Activated naive CD8-positive, alpha-beta T cell treated with anti-CD3 and anti-CD28 coated beads, Interleukin-2, amount 10 ng/mL, durations not matched to agents 7 days and 5 days (primary cell): ENCODE results near the gene NACC2. TPM values are rescaled to one million over a fixed set of nuclear protein-coding genes. Genes with fewer than 3 reads are reported as not detected.

Experiments
- ATAC-seq: fragments of 150-1000 bp; cut with Tn5 transposase; one replicate; pipeline ENCODE4 v1.10.0; 2021; ENCODE audit warnings: low read depth, moderate library complexity
- POLR2A ChIA-PET: fragments of 350-600 bp; sonication (Branson Sonifier 250); formaldehyde crosslinking; loops from one replicate; lab custom pipeline; 2021; ENCODE audit warnings: antibody characterized with exemption; lab: Charles Lee
- DNase-seq: peaks from one replicate; pipeline ENCODE4 v3.0.0; 2021
- H3K27ac Mint-ChIP-seq: one replicate; pipeline ENCODE4 v1.8.0; 2022; ENCODE audit warnings: mild to moderate bottlenecking, mixed read lengths
- H3K27me3 Mint-ChIP-seq: one replicate; pipeline ENCODE4 v1.8.0; 2022; ENCODE audit warnings: mild to moderate bottlenecking, moderate library complexity, mixed read lengths
- H3K36me3 Mint-ChIP-seq: one replicate; pipeline ENCODE4 v1.8.0; 2021; ENCODE audit warnings: mild to moderate bottlenecking, mixed read lengths
- H3K4me1 Mint-ChIP-seq: one replicate; pipeline ENCODE4 v1.8.0; 2021; ENCODE audit warnings: mixed read lengths
- H3K4me3 Mint-ChIP-seq: one replicate; pipeline ENCODE4 v1.8.0; 2022; ENCODE audit warnings: mild to moderate bottlenecking, moderate library complexity, mixed read lengths
- H3K9me3 Mint-ChIP-seq: one replicate; pipeline ENCODE4 v1.8.0; 2021; ENCODE audit warnings: mixed read lengths
- total RNA-seq, 2 experiments: library from RNA; stranded (reverse); gene quantifications; one replicate each; pipeline ENCODE4 v1.2.3, GENCODE V29; 2021

The NACC2 gene
- total RNA-seq, 2 experiments from 2014 or later: 10.5 to 11.2 TPM

DNA sequence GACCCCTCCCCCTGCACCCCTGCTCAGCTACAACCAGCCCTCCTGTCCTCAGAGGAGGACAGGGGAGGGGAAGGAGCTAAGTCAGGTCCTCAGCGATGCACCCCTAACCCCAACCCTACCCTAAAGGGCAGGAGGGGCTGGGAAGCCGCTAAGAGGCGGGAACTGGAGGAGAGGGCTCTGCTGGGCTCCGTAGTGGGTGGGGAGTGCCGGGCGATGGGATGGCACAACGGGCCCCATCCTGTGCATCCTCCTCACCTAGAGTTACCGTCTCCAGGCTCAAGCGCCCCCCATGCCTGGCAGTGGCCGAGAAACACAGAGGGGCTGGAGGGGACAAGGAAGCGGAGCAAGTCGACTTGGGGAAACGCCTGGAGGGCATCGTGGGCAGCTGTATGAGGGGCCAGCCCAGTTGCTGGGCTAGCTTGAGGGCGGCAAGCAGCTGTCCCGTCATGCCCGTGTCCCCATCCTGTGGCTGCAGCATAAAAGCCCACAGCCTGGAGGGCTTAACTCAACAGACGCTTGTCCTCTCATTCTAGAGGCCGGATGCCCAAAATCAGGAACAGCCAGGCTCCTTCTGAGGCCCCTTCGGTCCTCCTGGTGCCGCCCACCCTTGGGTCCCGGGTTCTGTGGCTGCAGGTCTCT is 110.9 kb downstream of the NACC2 start:
- POLR2A ChIA-PET: no interaction called here
- no peak overlapping the region for H3K4me3 Mint-ChIP-seq

DNA sequence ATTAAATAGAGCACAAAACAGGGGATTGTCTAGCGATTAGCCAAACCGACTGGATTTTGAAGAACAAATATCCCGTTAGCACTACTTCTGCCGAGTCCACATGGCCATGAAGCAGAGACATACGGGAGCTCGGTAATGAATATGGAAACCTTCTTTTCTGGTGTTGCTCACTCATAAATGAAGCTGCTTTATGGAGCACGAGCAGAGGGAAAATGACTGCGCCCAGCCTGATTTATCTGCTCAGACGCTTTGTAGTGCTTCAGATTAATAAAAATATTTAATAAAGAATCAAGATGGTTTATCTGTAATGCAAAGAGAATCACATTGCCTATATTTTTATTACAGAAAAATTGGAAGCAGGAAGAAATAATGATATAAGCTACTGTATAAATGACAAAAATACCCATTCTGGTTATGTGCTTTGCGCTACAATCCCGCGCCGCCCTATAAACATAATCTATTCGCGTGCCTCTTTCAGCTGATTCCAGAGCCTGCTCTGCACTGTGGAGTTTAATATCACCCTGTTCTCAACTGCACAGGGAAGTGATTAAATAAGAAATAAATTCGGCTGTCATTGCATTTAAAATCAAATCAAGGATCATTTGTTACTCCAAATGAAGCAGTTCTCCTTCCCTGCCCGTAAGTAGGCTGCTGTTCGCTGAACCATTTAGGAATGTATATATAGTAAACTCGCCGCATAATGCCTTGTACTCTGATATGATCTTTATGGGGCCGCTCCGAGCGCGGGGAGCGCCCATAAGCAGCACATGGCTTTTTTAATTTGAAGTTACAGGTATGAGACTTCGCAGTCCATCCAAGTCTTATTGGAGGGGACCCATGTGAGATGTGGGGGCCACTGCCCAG is 111.6 kb downstream of the NACC2 start:
- Mint-ChIP-seq H3K27me3 (no peaks in the 10 kb centered on the region), H3K4me1 (peaks cover 6% of the 10 kb centered on the region), H3K9me3 (no peaks in the 10 kb centered on the region), H3K4me3 (no peak overlapping the region), H3K36me3 (no peaks in the 10 kb centered on the region), H3K27ac (no peak overlapping the region)
- ATAC-seq (no peak), DNase-seq (no peak)
- POLR2A ChIA-PET: no interaction called here

More for the DNA sequence above, 110.9 kb downstream of the NACC2 start:
- Mint-ChIP-seq H3K36me3 (no peaks in the 10 kb centered on the region), H3K9me3 (no peaks in the 10 kb centered on the region), H3K4me1 (peaks cover 2% of the 10 kb centered on the region), H3K27me3 (no peaks in the 10 kb centered on the region), H3K27ac (no peak overlapping the region)
- DNase-seq (no peak), ATAC-seq (no peak)

DNA sequence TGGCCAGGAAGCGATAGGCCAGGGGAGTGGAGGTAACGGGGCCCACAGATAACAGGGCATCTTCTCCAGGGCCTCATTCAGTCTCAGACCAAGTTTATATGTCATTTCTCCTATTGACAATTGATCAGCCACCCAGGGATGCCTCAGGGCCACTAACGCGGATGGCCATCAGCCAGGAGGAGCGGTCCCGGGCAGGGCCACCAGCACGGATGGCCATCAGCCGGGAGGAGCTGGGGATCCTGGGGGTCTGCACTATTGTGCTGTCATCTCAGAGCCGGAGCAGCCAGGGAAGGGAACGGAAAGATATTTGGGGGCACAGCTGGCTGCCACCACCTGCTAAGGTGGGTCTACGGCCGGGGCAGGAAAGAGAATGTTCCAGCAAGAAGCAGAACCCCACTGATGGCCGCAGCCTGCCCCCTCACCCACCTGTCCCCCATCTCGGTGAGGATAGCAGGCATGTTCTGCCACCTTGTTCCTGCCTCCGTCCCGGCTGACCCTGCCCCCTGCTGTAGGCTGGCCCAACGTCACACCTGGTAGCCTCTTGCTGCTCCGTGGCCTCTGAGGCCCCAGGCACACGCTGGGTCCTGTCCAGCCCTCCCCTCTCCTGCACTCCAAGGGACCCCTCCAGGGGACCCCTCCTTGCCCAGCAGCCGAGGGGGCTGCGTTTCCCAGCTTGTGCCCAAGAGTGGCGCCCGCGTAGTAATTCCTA is 112.4 kb downstream of the NACC2 start:
- ATAC-seq: no peak
- no peaks in the 10 kb centered on the region for H3K36me3 Mint-ChIP-seq
- DNase-seq: no peak
- no peak overlapping the region for H3K27ac Mint-ChIP-seq
- H3K9me3 Mint-ChIP-seq: no peaks in the 10 kb centered on the region
- peaks cover 6% of the 10 kb centered on the region for H3K4me1 Mint-ChIP-seq
- no peaks in the 10 kb centered on the region for H3K27me3 Mint-ChIP-seq
- no peak overlapping the region for H3K4me3 Mint-ChIP-seq
- POLR2A ChIA-PET: no interaction called here

DNA sequence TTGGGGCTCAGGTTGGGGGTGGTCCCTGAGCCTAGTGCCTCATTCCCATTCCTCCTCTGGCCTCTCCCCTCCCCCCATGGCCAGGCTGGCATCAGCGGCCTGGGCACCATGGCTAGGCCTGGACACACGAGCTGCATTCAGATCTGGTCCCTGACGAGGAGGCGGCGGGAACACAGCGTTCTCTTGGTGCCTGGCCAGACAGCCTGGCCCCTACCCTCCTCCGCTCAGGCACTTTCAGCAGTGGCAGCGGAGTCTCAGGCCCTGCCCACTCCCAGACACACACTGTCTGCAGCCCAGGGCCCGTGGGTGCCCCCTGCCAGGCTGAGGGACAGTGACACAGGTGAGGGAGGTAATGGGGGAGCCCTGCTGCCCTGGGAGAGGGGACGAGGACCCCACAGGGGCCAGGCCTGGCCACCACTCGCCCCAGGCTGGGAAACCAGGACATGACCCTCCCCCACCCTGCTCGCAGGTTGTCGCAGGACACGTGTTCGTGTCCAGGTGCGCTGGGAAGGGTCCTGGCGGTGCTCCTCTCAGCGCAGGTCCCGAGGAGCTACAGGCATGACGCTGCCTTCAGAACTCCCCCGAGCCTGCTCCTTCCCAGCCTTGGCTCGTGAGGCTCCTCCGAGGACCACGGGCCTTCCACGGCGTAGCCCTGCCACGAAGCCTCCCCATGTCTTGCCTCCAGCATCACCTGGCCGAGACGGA is 114.0 kb downstream of the NACC2 start:
- DNase-seq (no peak), ATAC-seq (no peak)
- no peak overlapping the region for H3K27ac Mint-ChIP-seq
- H3K9me3 Mint-ChIP-seq: no peaks in the 10 kb centered on the region
- POLR2A ChIA-PET: no interaction called here
- H3K36me3 Mint-ChIP-seq: no peaks in the 10 kb centered on the region
- no peaks in the 10 kb centered on the region for H3K27me3 Mint-ChIP-seq
- peaks cover 6% of the 10 kb centered on the region for H3K4me1 Mint-ChIP-seq
- H3K4me3 Mint-ChIP-seq: no peak overlapping the region

DNA sequence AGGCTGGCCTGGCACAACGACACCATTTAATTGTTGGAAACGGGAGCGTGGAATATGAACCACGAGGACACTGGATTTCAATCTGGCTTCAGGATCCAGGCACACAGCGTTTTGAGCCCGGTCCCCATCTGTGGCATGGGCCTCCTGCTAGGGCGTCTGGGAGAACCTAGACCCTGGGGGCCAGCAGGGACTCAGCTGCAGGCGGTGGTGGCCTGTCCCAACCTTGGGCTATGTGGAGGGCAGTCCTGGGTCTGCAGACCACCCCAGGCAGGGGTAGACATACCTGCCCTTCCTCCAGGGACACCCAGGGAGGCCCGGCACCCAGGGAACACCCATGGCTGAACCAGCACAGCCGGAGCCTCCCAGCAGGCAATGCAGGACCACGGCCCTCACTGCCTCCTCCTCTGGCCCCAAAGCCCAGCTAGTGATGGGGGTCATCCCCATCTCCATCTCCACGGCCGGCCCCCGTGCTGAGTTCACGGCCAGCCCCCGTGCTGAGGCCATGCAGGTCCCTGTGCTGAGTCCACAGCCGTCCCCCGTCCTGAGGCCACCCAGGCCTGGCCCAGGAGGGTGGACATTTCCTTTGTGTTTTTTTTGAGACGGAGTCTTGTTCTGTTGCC is 115.4 kb downstream of the NACC2 start:
- no peaks in the 10 kb centered on the region for H3K27me3 Mint-ChIP-seq
- no peak for DNase-seq
- peak overlapping the region; percentile 35 for H3K4me3 Mint-ChIP-seq
- no peaks in the 10 kb centered on the region for H3K9me3 Mint-ChIP-seq
- POLR2A ChIA-PET: interaction anchor here (1.1 kb wide), 1 partner anchor 16 kb away, joined by 3 read pairs; no protein-coding TSS in a partner anchor
- H3K36me3 Mint-ChIP-seq: no peaks in the 10 kb centered on the region
- H3K27ac Mint-ChIP-seq: peak overlapping the region; percentile 61
- H3K4me1 Mint-ChIP-seq: peaks cover 6% of the 10 kb centered on the region
- ATAC-seq: no peak

DNA sequence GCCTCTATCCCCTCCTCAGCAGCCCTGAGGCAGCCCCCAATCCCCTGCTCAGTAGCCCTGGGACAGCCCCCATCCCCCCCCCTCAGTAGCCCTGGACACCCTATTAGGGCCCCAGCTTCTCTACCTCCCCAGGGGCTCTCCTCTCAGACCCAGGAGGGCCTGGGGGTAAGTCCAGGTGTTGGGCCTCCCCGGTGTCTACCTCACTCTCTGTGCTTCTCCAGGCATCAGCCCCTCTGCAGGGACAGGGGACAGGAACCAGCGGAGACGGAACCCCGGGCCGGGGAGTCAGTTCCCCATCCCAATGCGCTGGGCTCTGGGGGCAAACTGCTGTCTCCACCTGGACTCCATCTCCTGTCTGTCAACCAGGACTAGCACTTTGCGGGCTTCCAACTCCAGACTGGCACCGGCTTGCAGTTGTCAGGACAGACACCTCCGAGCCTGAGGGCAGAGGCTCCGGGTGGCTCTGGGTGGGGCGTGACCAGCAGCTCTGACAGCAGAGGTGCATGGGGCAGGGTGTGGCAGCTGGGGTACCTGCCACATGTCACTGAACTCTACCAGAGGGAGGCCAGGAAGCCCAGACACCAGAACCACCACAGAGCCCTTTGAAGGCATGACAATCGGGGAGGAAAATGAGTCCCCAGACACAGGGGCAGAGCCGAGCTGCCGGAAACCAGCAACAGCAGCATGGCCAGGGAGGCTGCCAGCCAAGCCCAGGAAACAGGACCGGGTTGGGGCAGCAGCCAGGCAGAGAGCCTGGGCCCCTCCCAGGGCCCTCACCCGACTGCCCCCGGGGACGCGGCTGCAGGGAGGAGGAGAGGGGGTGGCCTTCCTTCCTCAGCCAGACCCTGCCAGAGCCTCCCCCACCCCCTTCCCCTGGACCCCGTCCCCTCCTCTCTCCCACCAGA is 116.2 kb downstream of the NACC2 start:
- peaks cover 6% of the 10 kb centered on the region for H3K4me1 Mint-ChIP-seq
- H3K27me3 Mint-ChIP-seq: no peaks in the 10 kb centered on the region
- H3K4me3 Mint-ChIP-seq: peak overlapping the region; percentile 56
- DNase-seq: peak; percentile 64
- no peaks in the 10 kb centered on the region for H3K9me3 Mint-ChIP-seq
- ATAC-seq: peak; percentile 93
- POLR2A ChIA-PET: interaction anchor here (1.1 kb wide), 1 partner anchor 15 kb away, joined by 3 read pairs; no protein-coding TSS in a partner anchor
- H3K27ac Mint-ChIP-seq: peak overlapping the region; percentile 61
- H3K36me3 Mint-ChIP-seq: no peaks in the 10 kb centered on the region

DNA sequence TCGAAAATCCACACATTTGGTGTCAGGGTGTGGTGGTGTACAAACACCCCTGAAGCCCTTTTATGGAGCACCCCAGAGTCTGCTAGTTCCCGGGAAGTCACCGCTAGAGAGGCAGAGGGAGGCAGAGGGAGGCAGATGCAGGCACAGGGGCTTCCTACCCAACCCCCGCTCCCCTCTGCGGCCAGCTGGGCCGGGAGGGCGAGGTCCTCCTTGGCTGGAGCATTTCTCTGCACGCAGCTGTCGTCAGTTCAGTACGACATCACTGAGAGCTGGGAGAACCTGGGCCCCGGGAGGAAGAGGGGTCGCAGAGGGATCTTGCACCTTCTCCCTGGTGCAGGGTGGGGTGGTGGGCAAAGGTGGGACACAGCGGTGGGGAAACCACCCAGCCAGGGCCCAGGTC is 118.1 kb downstream of the NACC2 start:
- ATAC-seq (no peak), DNase-seq (no peak)
- Mint-ChIP-seq H3K27ac (no peak overlapping the region), H3K9me3 (no peaks in the 10 kb centered on the region), H3K36me3 (no peaks in the 10 kb centered on the region), H3K27me3 (no peaks in the 10 kb centered on the region), H3K4me1 (peaks cover 10% of the 10 kb centered on the region), H3K4me3 (no peak overlapping the region)
- POLR2A ChIA-PET: no interaction called here

DNA sequence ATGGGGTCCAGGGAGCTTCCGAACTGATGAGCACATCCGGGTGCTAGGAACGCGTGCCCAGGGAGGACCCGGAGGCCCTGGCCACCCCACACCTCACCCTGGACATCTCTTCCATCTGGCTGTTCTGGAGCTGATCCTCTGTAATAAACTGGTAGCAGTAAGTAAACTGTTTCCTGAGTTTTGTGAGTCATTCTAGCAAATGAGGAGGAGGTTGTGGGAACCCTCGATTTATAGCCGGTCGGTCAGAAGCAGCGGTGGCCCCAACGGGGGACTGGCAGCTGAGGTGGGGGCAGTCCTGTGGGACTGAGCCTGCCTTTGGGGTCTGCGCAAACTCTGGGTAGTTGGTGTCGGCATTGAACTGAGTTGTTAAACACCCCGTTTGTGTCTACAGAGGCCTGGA is 118.6 kb downstream of the NACC2 start:
- no peaks in the 10 kb centered on the region for H3K9me3 Mint-ChIP-seq
- no peaks in the 10 kb centered on the region for H3K27me3 Mint-ChIP-seq
- H3K36me3 Mint-ChIP-seq: no peaks in the 10 kb centered on the region
- H3K4me3 Mint-ChIP-seq: no peak overlapping the region
- ATAC-seq (no peak), DNase-seq (no peak)
- peaks cover 10% of the 10 kb centered on the region for H3K4me1 Mint-ChIP-seq
- no peak overlapping the region for H3K27ac Mint-ChIP-seq
- POLR2A ChIA-PET: no interaction called here

DNA sequence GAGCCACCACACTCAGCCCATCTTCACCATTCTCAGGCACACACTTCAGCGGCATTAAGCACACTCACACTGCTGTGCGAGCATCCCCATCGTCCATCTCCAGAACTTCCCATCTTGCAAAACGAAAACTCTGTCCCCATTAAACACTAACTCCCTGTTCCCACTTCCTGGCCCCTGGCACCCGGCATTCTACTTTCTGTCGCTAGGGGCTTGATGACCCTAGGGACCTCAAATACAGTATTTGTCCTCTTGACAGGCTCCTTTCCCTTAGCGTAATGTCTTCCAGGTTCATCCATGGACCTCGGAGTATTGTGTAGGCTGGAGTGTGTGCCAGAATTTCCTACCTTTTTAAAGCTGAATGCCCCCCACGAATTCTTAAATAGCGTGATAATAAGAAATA is 119.3 kb downstream of the NACC2 start:
- Mint-ChIP-seq H3K9me3 (no peaks in the 10 kb centered on the region), H3K4me1 (peaks cover 10% of the 10 kb centered on the region), H3K36me3 (no peaks in the 10 kb centered on the region), H3K27ac (no peak overlapping the region), H3K27me3 (no peaks in the 10 kb centered on the region), H3K4me3 (no peak overlapping the region)
- no peak for DNase-seq
- POLR2A ChIA-PET: no interaction called here
- no peak for ATAC-seq

DNA sequence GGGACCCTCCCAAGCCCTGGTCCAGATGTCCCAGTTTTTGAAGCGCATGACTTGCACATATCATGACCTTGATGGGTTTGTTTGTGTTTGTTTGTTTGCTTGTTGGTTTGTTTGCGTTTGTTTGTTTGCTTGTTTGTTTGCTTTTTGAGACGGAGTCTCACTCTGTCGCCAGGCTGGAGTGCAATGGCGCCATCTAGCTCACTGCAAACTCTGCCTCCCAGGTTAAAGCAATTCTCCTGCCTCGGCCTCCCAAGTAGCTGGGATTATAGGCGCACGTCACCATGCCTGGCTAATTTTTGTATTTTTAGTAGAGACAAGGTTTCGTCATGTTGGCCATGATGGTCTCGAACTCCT is 120.9 kb downstream of the NACC2 start:
- Mint-ChIP-seq H3K9me3 (no peaks in the 10 kb centered on the region), H3K27me3 (peaks cover 3% of the 10 kb centered on the region), H3K27ac (no peak overlapping the region), H3K36me3 (no peaks in the 10 kb centered on the region), H3K4me1 (peaks cover 8% of the 10 kb centered on the region), H3K4me3 (no peak overlapping the region)
- no peak for DNase-seq
- ATAC-seq: no peak
- POLR2A ChIA-PET: no interaction called here

DNA sequence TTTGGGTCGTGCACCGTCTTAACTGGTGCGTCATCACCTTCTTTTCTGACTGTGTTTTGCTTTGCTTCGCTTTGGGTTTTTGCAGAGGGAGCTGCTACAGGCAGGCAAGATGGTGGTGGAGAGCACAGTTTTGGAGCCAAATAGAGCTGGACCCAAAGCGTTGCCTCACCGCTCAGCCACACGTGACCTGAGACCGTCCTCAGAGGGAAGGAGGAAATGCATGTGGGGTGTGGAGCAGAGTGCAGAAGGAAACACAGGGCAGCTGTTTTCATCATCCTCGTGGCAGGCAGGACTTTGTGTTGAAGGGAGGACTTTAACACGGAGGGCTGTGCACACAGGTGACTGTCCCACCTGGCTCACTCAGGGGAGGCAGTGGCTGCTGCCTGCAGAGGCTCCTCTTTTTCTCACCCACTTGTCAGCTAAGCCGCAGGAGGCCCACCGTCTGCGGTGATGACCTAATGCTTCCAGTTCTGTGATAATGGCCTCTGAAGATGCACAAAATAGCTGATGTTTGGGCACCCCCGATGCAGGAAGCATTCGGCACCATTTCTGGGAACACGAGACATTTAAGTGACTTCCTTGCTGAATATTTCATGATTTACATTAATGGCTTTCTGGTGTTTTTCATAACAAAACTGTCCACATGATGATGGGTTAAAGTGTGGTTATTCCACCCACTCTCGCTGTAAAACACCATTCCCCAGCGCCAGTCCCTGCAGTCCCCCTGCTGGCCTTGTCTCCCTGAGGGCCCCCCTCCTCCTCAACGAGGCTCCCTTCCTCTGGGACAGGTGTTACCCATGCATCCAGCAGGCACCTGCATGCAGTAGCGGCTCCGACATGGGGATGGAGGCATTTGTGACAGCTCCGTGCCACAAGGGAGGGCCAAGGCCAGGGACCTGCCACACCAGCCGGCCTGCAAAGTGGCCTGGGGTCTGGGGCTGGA is 121.5 kb downstream of the NACC2 start:
- no peak overlapping the region for H3K27ac Mint-ChIP-seq
- H3K36me3 Mint-ChIP-seq: no peaks in the 10 kb centered on the region
- DNase-seq (no peak), ATAC-seq (no peak)
- H3K27me3 Mint-ChIP-seq: peaks cover 3% of the 10 kb centered on the region
- H3K4me1 Mint-ChIP-seq: peaks cover 3% of the 10 kb centered on the region
- POLR2A ChIA-PET: no interaction called here
- H3K4me3 Mint-ChIP-seq: no peak overlapping the region
- H3K9me3 Mint-ChIP-seq: no peaks in the 10 kb centered on the region
